MM.1S (cell line): ENCODE results near the gene HGD.

Source experiments
- EZH2 ChIP-seq: fragments of 300-600 bp; sonication (generic); optimal IDR thresholded peaks from 2 replicates; pipeline ENCODE3; 2017; ENCODE audit warnings: low read depth, mild to moderate bottlenecking, antibody characterized with exemption, low read length, mixed read lengths
- EZH2phosphoT487 ChIP-seq: fragments of 300-600 bp; sonication (generic); IDR thresholded peaks from 2 replicates; pipeline ENCODE4 v1.6.1; 2018; ENCODE audit warnings: antibody characterized with exemption, low read length
- TF ChIP-seq, protein P1 (sequence below): fragments of 300-600 bp; sonication (generic); IDR thresholded peaks from 2 replicates; pipeline ENCODE4 v1.5.1; 2016; ENCODE audit warnings: antibody characterized with exemption, low read length, mixed read lengths

DNA sequence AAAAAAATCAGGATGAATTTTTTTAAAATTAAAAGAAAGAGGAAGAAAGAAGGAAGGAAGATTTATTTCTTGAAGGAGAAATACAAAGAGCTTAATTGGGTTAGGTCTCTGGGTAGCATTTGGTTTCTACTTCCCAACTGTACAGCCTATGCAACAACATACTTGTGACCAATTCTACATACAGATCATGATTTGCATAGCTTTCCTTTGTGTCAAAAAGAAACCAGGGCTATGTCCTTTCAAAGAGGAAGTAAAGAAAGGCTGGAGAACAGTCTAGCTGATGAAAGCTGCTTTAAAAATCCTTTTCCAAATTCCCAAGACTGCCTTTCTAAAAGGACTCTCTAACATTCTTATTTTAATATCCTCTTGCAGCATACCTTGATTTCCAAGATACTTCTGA lies 6.1 kb upstream of the HGD start:
- no peak for TF ChIP-seq EZH2
- TF ChIP-seq, protein P1, sequence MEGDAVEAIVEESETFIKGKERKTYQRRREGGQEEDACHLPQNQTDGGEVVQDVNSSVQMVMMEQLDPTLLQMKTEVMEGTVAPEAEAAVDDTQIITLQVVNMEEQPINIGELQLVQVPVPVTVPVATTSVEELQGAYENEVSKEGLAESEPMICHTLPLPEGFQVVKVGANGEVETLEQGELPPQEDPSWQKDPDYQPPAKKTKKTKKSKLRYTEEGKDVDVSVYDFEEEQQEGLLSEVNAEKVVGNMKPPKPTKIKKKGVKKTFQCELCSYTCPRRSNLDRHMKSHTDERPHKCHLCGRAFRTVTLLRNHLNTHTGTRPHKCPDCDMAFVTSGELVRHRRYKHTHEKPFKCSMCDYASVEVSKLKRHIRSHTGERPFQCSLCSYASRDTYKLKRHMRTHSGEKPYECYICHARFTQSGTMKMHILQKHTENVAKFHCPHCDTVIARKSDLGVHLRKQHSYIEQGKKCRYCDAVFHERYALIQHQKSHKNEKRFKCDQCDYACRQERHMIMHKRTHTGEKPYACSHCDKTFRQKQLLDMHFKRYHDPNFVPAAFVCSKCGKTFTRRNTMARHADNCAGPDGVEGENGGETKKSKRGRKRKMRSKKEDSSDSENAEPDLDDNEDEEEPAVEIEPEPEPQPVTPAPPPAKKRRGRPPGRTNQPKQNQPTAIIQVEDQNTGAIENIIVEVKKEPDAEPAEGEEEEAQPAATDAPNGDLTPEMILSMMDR, result no peak
- TF ChIP-seq EZH2phosphoT487, result no peak
